CD4-positive, alpha-beta T cell (primary cell): Measurements from ENCODE around the gene HTR4. TPM values are rescaled to one million over a fixed set of nuclear protein-coding genes. Genes with fewer than 3 reads are reported as not detected.

Experiments
- ATAC-seq: fragments of 200-7000 bp; cut with Tn5 transposase; one replicate; pipeline ENCODE4 v1.10.0; 2022; ENCODE audit warnings: mild to moderate bottlenecking; ENCODE audit not compliant: poor library complexity
- CTCF ChIA-PET: fragments of 350-600 bp; sonication (Branson Sonifier 250); formaldehyde crosslinking; loops from one replicate; lab custom pipeline; 2021; ENCODE audit warnings: antibody characterized with exemption, inconsistent platforms; lab: Charles Lee
- POLR2A ChIA-PET: fragments of 350-600 bp; sonication (Branson Sonifier 250); formaldehyde crosslinking; loops from one replicate; lab custom pipeline; 2021; ENCODE audit warnings: antibody characterized with exemption, inconsistent platforms; lab: Charles Lee
- DNase-seq, 14 experiments: peaks; one replicate each; pipeline ENCODE4 v3.0.0-alpha.2; 2013 to 2020; ENCODE audit warnings: mixed read lengths in 2 of 14
- H3K27ac ChIP-seq, 2 donors: one replicate each; pipeline versions ENCODE4 v1.5.1 to v1.7.0; 2013; ENCODE audit warnings: low read length in 2 of 2, low read depth in 1 of 2, mild to moderate bottlenecking in 1 of 2
- H3K27me3 ChIP-seq, 2 experiments: 1 replicate in 1 of 2; 2 replicates in 1 of 2; pipeline versions ENCODE4 v1.6.1 to v1.7.0; 2013; ENCODE audit warnings: low read length in 2 of 2, control low read depth in 1 of 2, mild to moderate bottlenecking in 1 of 2, moderate library complexity in 1 of 2; ENCODE audit not compliant: insufficient read depth in 2 of 2, control insufficient read depth in 1 of 2
- H3K36me3 ChIP-seq: one replicate; pipeline ENCODE4 v1.6.1; 2013; ENCODE audit warnings: low read length, control low read depth; ENCODE audit not compliant: insufficient read depth
- H3K4me1 ChIP-seq: one replicate; pipeline ENCODE4 v1.6.1; 2013; ENCODE audit warnings: low read length, control low read depth; ENCODE audit not compliant: insufficient read depth
- H3K4me3 ChIP-seq: one replicate; pipeline ENCODE4 v1.5.1; 2013; ENCODE audit warnings: mild to moderate bottlenecking, low read length, moderate library complexity
- H3K9me3 ChIP-seq, 2 experiments: 1 replicate in 1 of 2; 2 replicates in 1 of 2; pipeline versions ENCODE4 v1.6.1 to v1.7.0; 2013; ENCODE audit warnings: low read length in 2 of 2, mild to moderate bottlenecking in 2 of 2, control low read depth in 1 of 2, moderate library complexity in 1 of 2; ENCODE audit not compliant: control insufficient read depth in 1 of 2, insufficient read depth in 1 of 2
- H3K27ac Mint-ChIP-seq: one replicate; pipeline ENCODE4 v1.8.0; 2020; ENCODE audit warnings: mixed read lengths
- H3K27me3 Mint-ChIP-seq: one replicate; pipeline ENCODE4 v1.8.0; 2021; ENCODE audit warnings: mixed read lengths
- H3K36me3 Mint-ChIP-seq: one replicate; pipeline ENCODE4 v1.8.0; 2021; ENCODE audit warnings: low read depth, mixed read lengths
- H3K4me1 Mint-ChIP-seq: one replicate; pipeline ENCODE4 v1.8.0; 2021; ENCODE audit warnings: low read depth, mixed read lengths
- H3K4me3 Mint-ChIP-seq: one replicate; pipeline ENCODE4 v1.8.0; 2020; ENCODE audit warnings: mild to moderate bottlenecking, mixed read lengths
- H3K9me3 Mint-ChIP-seq: one replicate; pipeline ENCODE4 v1.8.0; 2020; ENCODE audit warnings: mixed read lengths
- CTCF ChIP-seq: fragments of 200-600 bp; IDR thresholded peaks from one replicate; pipeline ENCODE4 v1.8.0; 2022; ENCODE audit warnings: antibody characterized with exemption, mild to moderate bottlenecking
- intact Hi-C, 2 experiments: fragments of 100-400 bp; cut with DNase I in 1 of 2; cut with micrococcal nuclease in 1 of 2; formaldehyde crosslinking; loops; one replicate each; pipeline versions ENCODE4 v1.15.1 to v1.9.0; 2023 to 2025; cut with DNase I, micrococcal nuclease
- total RNA-seq, 174 experiments: library from RNA in 2 of 174; stranded (reverse) in 2 of 174; gene quantifications; one replicate each; pipeline ENCODE4 v1.2.3 and lab custom pipeline; 2021 to 2026

The HTR4 gene
- total RNA-seq, 2 experiments from 2014 or later = not detected

- ChIA-PET CTCF (no interaction called here), POLR2A (no interaction called here)
- H3K36me3 Mint-ChIP-seq = peaks cover 4% of the 10 kb centered on the region
- peaks cover 11% of the 10 kb centered on the region for H3K9me3 Mint-ChIP-seq
- DNase-seq (peak in 1 of 14 experiments; percentile 2), ATAC-seq (no peak)
- H3K4me3 ChIP-seq = no peak overlapping the region
- H3K27me3 ChIP-seq = no peaks in the 10 kb centered on the region
- no peaks in the 10 kb centered on the region for H3K4me1 ChIP-seq
- H3K9me3 ChIP-seq = peaks cover 0 to 11% of the 10 kb centered on the region in 2 experiments
- intact Hi-C loops = no loop called here
- no peak overlapping the region for H3K27ac Mint-ChIP-seq
- H3K4me1 Mint-ChIP-seq = no peaks in the 10 kb centered on the region
- H3K4me3 Mint-ChIP-seq = no peak overlapping the region
- H3K36me3 ChIP-seq = no peaks in the 10 kb centered on the region
- peaks cover 17% of the 10 kb centered on the region for H3K27me3 Mint-ChIP-seq
- TF ChIP-seq CTCF = no peak
- H3K27ac ChIP-seq = no peak overlapping the region
These were observed 33.1 kb upstream of the HTR4 start for GRCh38 chr5:148687427-148687826.

GRCh38 chr5:148686660-148687059 is 32.3 kb upstream of the HTR4 start:
- H3K27me3 Mint-ChIP-seq = peaks cover 18% of the 10 kb centered on the region
- H3K27me3 ChIP-seq = no peaks in the 10 kb centered on the region
- peaks cover 4% of the 10 kb centered on the region for H3K36me3 Mint-ChIP-seq
- DNase-seq = no peak
- H3K4me1 ChIP-seq = no peaks in the 10 kb centered on the region
- H3K4me3 ChIP-seq = no peak overlapping the region
- TF ChIP-seq CTCF = no peak
- no peak overlapping the region for H3K4me3 Mint-ChIP-seq
- no peak for ATAC-seq
- ChIA-PET CTCF (no interaction called here), POLR2A (no interaction called here)
- peaks cover 0 to 11% of the 10 kb centered on the region in 2 experiments for H3K9me3 ChIP-seq
- H3K27ac Mint-ChIP-seq = no peak overlapping the region
- no peaks in the 10 kb centered on the region for H3K4me1 Mint-ChIP-seq
- H3K9me3 Mint-ChIP-seq = peaks cover 11% of the 10 kb centered on the region
- H3K27ac ChIP-seq = no peak overlapping the region
- H3K36me3 ChIP-seq = no peaks in the 10 kb centered on the region
- intact Hi-C loops = no loop called here

GRCh38 chr5:148685520-148686134 is 31.3 kb upstream of the HTR4 start:
- H3K9me3 ChIP-seq = peaks cover 0 to 11% of the 10 kb centered on the region in 2 experiments
- CTCF ChIA-PET = no interaction called here
- DNase-seq (no peak), ATAC-seq (no peak)
- no peak overlapping the region for H3K4me3 ChIP-seq
- no peaks in the 10 kb centered on the region for H3K27me3 ChIP-seq
- TF ChIP-seq CTCF = no peak
- Mint-ChIP-seq H3K9me3 (peaks cover 6% of the 10 kb centered on the region), H3K4me3 (no peak overlapping the region), H3K36me3 (no peaks in the 10 kb centered on the region), H3K27ac (no peak overlapping the region), H3K4me1 (no peaks in the 10 kb centered on the region), H3K27me3 (peaks cover 14% of the 10 kb centered on the region)
- H3K36me3 ChIP-seq = no peaks in the 10 kb centered on the region
- intact Hi-C loops = no loop called here
- no peak overlapping the region for H3K27ac ChIP-seq
- no peaks in the 10 kb centered on the region for H3K4me1 ChIP-seq
- POLR2A ChIA-PET = no interaction called here
